Rectal smooth muscle tissue (tissue), 1 donor: ENCODE data around the gene TBC1D19.
"Not testable (repeated sequence)": the region's sequence is repeated elsewhere in the genome, so short reads cannot be mapped to it uniquely, and the experiment has no call there.

Source experiments
- H3K27ac ChIP-seq: one replicate; pipeline ENCODE4 v1.7.0; 2013; ENCODE audit warnings: low read depth, low read length, inconsistent platforms
- H3K27me3 ChIP-seq: one replicate; pipeline ENCODE4 v1.7.0; 2013; ENCODE audit warnings: low read length; ENCODE audit not compliant: control insufficient read depth, insufficient read depth
- H3K36me3 ChIP-seq: one replicate; pipeline ENCODE4 v1.7.0; 2013; ENCODE audit warnings: low read length; ENCODE audit not compliant: control insufficient read depth, insufficient read depth
- H3K4me1 ChIP-seq: one replicate; pipeline ENCODE4 v1.7.0; 2013; ENCODE audit warnings: low read length; ENCODE audit not compliant: control insufficient read depth, insufficient read depth
- H3K4me3 ChIP-seq: one replicate; pipeline ENCODE4 v1.7.0; 2013; ENCODE audit warnings: low read length
- H3K9ac ChIP-seq: one replicate; pipeline ENCODE4 v1.7.0; 2013; ENCODE audit warnings: low read length

Gene TBC1D19

DNA sequence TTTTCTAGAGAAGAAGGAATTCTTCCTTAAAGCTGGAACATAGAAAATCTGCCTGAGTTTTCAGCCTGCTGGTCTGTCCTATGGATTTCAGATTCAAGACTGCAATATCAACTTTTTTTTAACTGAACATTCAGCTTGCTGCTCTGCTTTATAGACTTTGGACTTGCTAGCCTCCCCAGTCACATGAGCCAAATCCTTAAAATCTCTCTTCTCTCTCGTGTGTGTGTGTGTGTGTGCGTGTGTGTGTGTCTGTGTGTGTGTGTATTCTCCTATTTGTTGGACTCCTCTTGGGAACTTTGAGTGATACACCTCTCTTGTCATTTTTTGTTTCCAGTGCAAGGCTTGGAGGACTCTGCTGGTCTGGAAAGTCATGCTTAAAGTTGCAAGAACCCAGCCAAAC lies 6.8 kb upstream of the TBC1D19 start:
- Histone ChIP-seq H3K27me3 (no peaks in the 10 kb centered on the region), H3K27ac (no peak overlapping the region), H3K4me3 (no peak overlapping the region), H3K9ac (no peak overlapping the region), H3K4me1 (no peaks in the 10 kb centered on the region), H3K36me3 (no peaks in the 10 kb centered on the region)

DNA sequence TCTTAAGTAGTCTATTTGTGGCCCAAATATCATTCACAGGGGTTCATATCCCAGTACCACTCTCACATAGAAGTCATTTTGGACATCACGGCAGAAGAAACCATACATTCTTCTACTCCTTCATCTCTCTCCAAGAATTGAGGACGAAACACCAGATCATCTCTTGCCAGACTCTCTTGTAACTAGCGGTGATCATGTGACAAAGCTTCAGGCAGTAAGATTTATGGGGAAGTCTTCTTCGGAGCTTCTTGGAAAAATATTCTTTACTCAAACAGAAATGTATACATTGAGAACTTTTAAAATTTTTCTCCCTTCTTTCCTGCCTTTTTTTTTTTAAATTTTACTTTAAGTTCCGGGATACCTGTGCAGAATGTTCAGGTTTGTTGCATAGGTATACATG lies 4.7 kb upstream of the TBC1D19 start:
- no peaks in the 10 kb centered on the region for H3K36me3 ChIP-seq
- H3K27ac ChIP-seq = no peak overlapping the region

DNA sequence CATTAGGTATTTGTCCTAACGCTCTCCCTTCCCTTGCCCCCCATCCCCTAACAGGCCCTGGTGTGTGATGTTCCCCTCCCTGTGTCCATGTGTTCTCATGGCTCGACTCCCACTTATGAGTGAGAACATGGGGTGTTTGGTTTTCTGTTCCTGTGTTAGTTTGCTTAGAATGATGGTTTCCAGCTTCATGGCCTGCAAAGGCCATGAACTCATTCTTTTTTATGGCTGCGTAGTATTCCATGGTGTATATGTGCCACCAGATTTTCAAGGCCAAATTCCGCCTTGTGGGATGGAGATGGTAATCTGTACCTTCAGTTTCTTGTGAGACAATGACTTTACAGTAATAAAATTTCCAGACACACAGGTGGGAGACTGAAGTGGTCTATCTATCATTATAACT lies 2.5 kb upstream of the TBC1D19 start:
- not testable (repeated sequence) for H3K27ac ChIP-seq, H3K9ac ChIP-seq, H3K4me1 ChIP-seq, H3K36me3 ChIP-seq, H3K4me3 ChIP-seq, H3K27me3 ChIP-seq

More for the DNA sequence above, 4.7 kb upstream of the TBC1D19 start:
- no peak overlapping the region for H3K4me3 ChIP-seq
- peaks cover 6% of the 10 kb centered on the region for H3K4me1 ChIP-seq
- no peak overlapping the region for H3K9ac ChIP-seq
- no peaks in the 10 kb centered on the region for H3K27me3 ChIP-seq

DNA sequence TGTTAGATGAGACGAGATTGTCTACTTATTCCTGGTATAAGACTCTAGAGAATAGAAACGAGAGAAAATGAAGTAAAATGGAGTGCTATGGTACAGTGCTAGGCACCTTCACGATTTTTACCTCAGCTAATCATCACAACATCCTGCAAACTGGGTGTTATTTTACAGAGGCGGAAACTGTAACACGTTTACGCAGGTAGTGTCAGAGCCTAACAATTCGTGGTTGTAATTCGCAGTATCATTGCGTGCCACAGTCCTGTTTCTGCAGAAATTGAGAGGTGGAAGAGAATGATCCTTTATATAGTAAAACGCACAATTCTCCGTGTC lies 383 bp upstream of the TBC1D19 start:
- Histone ChIP-seq H3K4me3 (peak overlapping the region; percentile 90), H3K9ac (peak overlapping the region; percentile 38), H3K4me1 (peaks cover 6% of the 10 kb centered on the region), H3K27me3 (no peaks in the 10 kb centered on the region), H3K36me3 (no peaks in the 10 kb centered on the region), H3K27ac (peak overlapping the region; percentile 46)

DNA sequence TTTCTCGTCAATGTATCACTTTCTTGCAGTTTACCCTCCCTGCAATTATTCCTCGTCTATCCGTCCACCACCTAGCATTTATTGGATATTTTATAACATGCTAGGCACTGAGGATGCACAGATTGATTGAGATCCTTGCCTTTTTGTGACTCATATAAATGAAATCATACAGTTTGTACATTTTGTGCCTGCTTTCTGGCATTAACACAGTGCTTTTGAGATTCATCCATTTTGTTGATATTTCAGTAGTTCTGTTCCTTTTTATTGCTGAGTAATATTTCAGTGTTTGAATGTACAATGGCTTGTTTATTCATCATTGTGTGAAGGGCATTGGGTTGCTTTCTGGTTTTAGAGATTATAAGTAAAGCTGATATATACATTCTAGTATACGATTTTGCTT lies 841 bp downstream of the TBC1D19 start:
- Histone ChIP-seq H3K36me3 (no peaks in the 10 kb centered on the region), H3K9ac (no peak overlapping the region), H3K27me3 (no peaks in the 10 kb centered on the region), H3K27ac (no peak overlapping the region), H3K4me3 (peak overlapping the region; percentile 90), H3K4me1 (peaks cover 6% of the 10 kb centered on the region)

DNA sequence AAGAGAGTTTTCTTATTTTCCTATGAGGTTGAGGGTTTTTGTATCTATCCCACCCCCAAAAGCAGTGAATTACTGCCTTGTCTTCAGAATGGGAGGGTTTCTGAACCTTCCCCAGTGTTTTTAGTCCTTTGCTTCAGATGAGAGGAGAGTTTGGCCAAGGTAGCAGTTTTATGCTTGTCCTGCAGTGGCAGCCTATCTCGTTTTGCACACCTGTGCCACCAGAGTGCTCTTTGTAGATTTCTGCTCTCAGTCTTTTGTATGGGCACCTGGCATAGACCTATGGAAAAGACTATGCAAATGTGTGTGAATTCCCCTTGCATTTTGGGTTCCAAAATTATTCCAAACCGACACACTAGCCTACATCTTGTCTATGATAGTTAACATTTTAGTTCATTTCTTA lies 5.8 kb downstream of the TBC1D19 start:
- no peak overlapping the region for H3K27ac ChIP-seq
- H3K4me1 ChIP-seq = no peaks in the 10 kb centered on the region
- no peaks in the 10 kb centered on the region for H3K27me3 ChIP-seq
- H3K4me3 ChIP-seq = no peak overlapping the region
- H3K36me3 ChIP-seq = no peaks in the 10 kb centered on the region
- H3K9ac ChIP-seq = no peak overlapping the region

DNA sequence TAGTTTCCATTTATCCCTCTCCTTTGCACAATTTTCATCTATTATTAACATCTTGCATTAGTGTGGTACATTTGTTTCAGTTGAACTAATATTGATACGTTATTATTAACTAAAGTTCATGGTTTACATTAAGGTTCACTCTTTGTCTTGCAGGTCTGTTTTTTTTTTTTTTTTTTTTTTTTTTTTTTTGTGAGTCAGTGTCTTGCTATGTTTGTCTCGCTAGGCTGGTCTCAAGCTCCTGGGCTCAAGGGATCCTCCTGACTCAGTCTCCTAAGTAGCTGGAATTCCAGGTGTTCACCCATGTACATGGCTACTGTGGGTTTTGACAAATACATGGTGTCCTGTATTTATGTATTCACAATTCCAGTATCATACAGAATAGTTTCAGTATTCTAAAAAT lies 6.8 kb downstream of the TBC1D19 start:
- no peak overlapping the region for H3K27ac ChIP-seq
- H3K4me1 ChIP-seq = no peaks in the 10 kb centered on the region
- no peaks in the 10 kb centered on the region for H3K27me3 ChIP-seq

DNA sequence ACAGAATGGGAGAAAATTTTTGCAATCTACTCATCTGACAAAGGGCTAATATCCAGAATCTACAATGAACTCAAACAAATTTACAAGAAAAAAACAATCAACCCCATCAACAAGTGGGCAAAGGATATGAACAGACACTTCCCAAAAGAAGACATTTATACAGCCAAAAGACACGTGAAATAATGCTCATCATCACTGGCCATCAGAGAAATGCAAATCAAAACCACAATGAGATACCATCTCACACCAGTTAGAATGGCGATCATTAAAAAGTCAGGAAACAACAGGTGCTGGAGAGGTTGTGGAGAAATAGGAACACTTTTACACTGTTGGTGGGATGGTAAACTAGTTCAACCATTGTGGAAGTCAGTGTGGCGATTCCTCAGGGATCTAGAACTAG lies 9.7 kb downstream of the TBC1D19 start:
- H3K9ac ChIP-seq, H3K36me3 ChIP-seq, H3K27me3 ChIP-seq, H3K27ac ChIP-seq, H3K4me3 ChIP-seq, H3K4me1 ChIP-seq: not testable (repeated sequence)

More for the DNA sequence above, 6.8 kb downstream of the TBC1D19 start:
- no peaks in the 10 kb centered on the region for H3K36me3 ChIP-seq
- no peak overlapping the region for H3K9ac ChIP-seq
- H3K4me3 ChIP-seq = no peak overlapping the region

DNA sequence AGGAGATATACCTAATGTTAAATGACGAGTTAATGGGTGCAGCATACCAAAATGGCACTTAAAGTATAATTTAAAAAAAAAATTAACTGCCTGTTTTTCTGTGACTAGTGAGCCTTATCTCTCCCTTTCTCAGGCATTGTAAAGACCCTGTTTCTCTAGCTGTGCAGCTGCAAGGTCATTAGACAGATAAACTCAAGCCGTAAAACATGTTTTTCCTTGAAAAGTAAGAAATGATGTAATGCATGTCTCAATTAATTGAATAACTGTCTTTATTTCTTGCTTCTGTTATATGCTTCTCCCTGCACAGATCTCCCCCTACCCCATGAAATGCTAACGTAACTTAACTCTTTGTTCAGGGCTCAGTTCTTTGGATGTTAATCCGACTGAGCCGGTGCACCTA lies 10.5 kb downstream of the TBC1D19 start:
- Histone ChIP-seq H3K27me3 (no peaks in the 10 kb centered on the region), H3K4me1 (no peaks in the 10 kb centered on the region), H3K36me3 (no peaks in the 10 kb centered on the region), H3K4me3 (no peak overlapping the region), H3K9ac (no peak overlapping the region), H3K27ac (no peak overlapping the region)

DNA sequence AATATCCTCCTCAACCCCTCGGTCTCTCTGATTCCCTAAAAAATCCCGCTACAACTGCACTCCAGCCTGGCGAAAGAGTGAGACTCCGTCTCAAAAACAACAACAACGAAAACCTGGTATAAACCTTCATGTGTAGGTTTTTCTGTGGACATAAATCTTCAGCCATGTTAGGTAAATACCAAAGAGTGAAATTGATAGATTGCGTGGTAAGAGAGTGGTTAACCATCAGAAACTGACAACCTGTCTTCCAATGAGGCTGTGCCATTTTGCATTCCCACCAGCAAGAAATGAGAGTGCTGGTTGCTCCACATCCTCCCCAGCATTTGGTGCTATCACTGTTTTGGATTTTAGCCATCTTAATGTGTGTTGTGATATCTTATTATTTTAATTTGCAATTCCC lies 10.9 kb downstream of the TBC1D19 start:
- Histone ChIP-seq H3K27me3 (no peaks in the 10 kb centered on the region), H3K4me1 (no peaks in the 10 kb centered on the region), H3K36me3 (no peaks in the 10 kb centered on the region), H3K9ac (no peak overlapping the region), H3K4me3 (no peak overlapping the region), H3K27ac (no peak overlapping the region)

DNA sequence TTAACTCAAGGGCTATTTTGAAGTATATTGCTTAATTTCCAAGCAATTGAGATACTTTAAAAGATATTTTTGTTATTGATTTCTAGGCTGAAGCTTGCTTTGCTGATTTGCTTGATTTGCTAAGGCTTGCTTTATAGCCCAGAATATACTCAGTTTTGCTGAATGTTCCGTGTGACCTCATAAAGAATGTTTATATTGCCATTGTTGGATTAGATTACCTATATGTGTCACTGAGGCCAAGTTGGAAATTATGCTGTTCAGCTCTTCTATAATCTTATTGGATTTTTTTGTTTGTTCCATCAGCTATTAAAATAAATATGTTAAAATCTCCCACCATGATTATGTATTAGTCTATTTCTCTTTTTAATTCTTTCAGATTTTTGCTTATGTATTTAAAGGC lies 13.0 kb downstream of the TBC1D19 start:
- Histone ChIP-seq H3K27me3 (no peaks in the 10 kb centered on the region), H3K27ac (no peak overlapping the region), H3K4me1 (peaks cover 2% of the 10 kb centered on the region), H3K36me3 (no peaks in the 10 kb centered on the region), H3K4me3 (no peak overlapping the region), H3K9ac (no peak overlapping the region)

DNA sequence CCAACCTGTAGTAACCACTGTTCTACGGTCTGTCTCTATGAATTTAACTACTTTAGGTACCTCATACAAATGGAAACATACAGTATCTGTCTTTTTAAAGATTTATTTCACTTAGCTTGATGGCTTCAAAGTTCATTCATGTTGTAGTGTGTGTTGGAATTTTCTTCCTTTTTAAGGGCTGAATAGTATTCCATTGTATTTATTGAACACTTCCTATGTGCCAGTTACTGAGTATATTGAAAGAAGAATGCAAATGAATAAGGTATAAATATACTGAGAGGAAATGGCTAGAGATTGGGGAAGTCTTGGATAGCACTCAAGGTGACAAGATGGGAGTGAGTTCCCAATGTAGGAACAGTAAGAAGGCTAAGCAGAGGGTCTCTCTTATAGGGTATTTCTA lies 17.3 kb downstream of the TBC1D19 start:
- no peak overlapping the region for H3K27ac ChIP-seq
- H3K9ac ChIP-seq = no peak overlapping the region
- H3K36me3 ChIP-seq = no peaks in the 10 kb centered on the region
- H3K4me1 ChIP-seq = peaks cover 2% of the 10 kb centered on the region
- H3K27me3 ChIP-seq = no peaks in the 10 kb centered on the region
- no peak overlapping the region for H3K4me3 ChIP-seq

DNA sequence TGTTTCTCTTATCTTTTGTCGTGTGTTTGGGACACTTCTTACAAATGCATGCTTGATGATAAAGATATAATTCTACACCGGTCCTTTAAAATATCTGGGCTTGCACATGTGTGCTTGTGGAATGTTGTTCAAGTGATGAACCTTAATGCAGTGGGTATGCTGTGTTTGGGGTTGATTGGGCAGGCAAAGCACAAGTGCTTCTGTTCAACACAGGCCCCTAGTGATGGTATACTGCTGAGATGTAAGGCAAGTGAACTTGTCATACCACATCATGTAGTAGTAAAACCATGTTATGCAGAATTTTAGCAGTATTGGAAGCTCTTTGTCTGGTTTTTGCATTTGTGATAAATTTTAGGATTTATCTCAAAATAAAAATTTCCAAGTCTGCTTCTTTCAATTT lies 23.9 kb downstream of the TBC1D19 start:
- no peak overlapping the region for H3K27ac ChIP-seq
- no peak overlapping the region for H3K4me3 ChIP-seq
- H3K27me3 ChIP-seq = no peaks in the 10 kb centered on the region
- peaks cover 4% of the 10 kb centered on the region for H3K4me1 ChIP-seq
- no peak overlapping the region for H3K9ac ChIP-seq
- no peaks in the 10 kb centered on the region for H3K36me3 ChIP-seq

DNA sequence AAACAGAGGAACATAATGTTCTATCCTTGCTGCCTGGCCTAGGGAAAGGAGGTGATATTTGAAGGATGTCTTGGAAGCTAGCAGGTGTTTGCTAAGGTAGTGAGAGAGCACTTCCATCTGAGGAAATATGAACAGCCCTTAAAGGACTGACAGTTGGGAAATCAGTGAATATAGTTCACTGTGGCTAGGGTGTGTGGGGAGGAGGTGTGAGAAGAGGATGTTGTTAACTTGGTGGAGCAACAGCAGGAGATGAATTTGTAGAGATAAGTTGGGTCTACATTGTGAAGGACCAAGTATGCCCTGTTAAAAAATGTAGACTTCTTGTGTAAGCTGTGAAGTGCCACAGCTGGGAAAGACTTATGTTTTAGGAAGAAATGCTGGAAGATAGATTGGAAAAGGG lies 25.5 kb downstream of the TBC1D19 start:
- H3K9ac ChIP-seq = no peak overlapping the region
- H3K4me1 ChIP-seq = peaks cover 4% of the 10 kb centered on the region
- no peaks in the 10 kb centered on the region for H3K36me3 ChIP-seq
- no peak overlapping the region for H3K4me3 ChIP-seq
- H3K27me3 ChIP-seq = no peaks in the 10 kb centered on the region
- H3K27ac ChIP-seq = no peak overlapping the region
